HG03039 (cell line): Measurements from ENCODE around the gene TEX44.

Experiments used
- ATAC-seq: cut with Tn5 transposase; IDR thresholded peaks from one replicate; pipeline ENCODE4 v1.9.1; 2021; ENCODE audit warnings: mild to moderate bottlenecking, moderate library complexity; ENCODE audit not compliant: unreplicated experiment

The TEX44 gene

GRCh38 chr2:231633241-231633976 lies 40.7 kb downstream of the TEX44 start:
- no peak for ATAC-seq

- ATAC-seq: no peak
Measured at GRCh38 chr2:231634412-231634811, 41.7 kb downstream of the TEX44 start.

GRCh38 chr2:231634951-231635875 lies 42.5 kb downstream of the TEX44 start:
- ATAC-seq: no peak

DNA sequence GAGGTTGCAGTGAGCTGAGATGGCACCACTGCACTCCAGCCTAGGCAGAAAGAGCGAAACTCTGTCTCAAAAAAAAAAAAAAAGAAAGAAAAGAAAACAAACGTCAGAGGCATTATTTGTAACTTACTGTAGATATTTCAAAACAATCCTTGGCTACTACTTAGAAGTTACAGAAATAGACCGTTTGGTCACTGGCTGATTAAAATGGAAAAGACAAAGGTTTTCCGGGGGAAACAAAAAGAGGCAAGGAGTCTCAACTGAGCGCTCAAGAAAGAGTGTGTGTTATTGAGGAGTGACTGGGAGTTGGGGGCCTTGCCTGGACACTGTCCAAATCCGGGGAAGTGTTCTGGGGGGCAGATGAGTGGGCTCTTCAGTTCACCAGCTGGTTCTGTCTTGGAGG lies 47.6 kb downstream of the TEX44 start:
- no peak for ATAC-seq

GRCh38 chr2:231640641-231641111 lies 48.0 kb downstream of the TEX44 start:
- ATAC-seq: no peak

GRCh38 chr2:231642631-231643494 lies 50.2 kb downstream of the TEX44 start:
- ATAC-seq: no peak

- ATAC-seq: no peak
Measured at GRCh38 chr2:231643495-231643888, 50.8 kb downstream of the TEX44 start.
